Gastrocnemius medialis (tissue), 4 donors: ENCODE data around the gene GRIN1.
"Not testable (repeated sequence)": the region's sequence is repeated elsewhere in the genome, so short reads cannot be mapped to it uniquely, and the experiment has no call there.

Source experiments
- CTCF ChIP-seq, 5 experiments: fragments of 450-650 bp in 3 of 5; fragments of 200-600 bp in 2 of 5; sonication (generic) in 2 of 5; IDR thresholded peaks in 4 of 5; conservative IDR thresholded peaks in 1 of 5; 1 replicate in 4 of 5; 2 replicates in 1 of 5; pipeline ENCODE4 v1.5.1; 2016 to 2019; ENCODE audit warnings: antibody characterized with exemption in 5 of 5, mild to moderate bottlenecking in 3 of 5, moderate library complexity in 3 of 5
- POLR2A ChIP-seq, 2 donors: fragments of 450-650 bp; IDR thresholded peaks; one replicate each; pipeline ENCODE4 v1.6.1; 2017; ENCODE audit warnings: antibody characterized with exemption in 2 of 2, mild to moderate bottlenecking in 2 of 2, moderate library complexity in 2 of 2

- not testable (repeated sequence) for TF ChIP-seq CTCF (IDR thresholded peaks at IDR 0.05 in 4 of 5, conservative IDR thresholded peaks at IDR 0.05 in 1 of 5); POLR2A (IDR thresholded peaks at IDR 0.05)
Measured at GRCh38 chr9:137122796-137123467, 16.0 kb upstream of the GRIN1 start.
